ENCODE data around the gene RASGEF1B. TPM values are rescaled to one million over a fixed set of nuclear protein-coding genes. Genes with fewer than 3 reads are reported as not detected.
"Not testable (repeated sequence)": the region's sequence is repeated elsewhere in the genome, so short reads cannot be mapped to it uniquely, and the experiment has no call there.

Gene RASGEF1B
- total RNA-seq, 1 donor from 2014 or later, result 45.1 TPM

DNA sequence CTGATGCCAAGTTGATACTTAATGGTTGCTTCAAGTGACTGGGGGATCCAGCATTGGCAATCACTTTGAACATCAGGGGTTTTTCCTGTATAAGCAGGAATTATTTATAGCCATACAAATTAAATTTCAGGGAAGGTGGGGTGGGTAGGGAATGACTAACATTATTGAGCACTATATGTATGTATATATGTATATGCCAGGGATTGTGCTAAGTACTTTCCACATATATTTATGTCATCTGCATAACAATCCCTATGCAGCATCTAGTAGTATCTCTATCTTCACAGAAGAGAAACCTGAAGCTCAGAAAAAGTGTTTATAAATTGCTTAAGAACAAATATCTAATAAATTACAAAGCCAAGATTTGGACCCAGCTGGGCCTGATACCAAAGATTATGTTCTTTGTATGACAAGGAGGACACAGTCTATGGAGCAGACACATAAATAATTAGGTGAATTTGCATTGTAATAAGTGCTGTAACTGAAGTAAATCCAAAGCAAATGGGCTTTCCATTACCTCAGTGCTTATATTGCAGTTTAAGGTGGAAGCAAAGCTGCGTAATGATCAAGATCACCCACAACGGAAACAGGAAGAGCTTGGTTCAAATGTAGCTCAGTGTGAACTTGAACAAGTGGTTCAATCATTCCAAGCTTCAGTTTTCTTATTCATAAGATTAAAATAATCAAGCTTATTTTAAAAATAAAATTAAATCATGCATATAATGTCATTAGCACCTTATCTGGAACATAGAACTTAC lies 18.9 kb upstream of the RASGEF1B start:
- DNase-seq (no peak), ATAC-seq (peak; percentile 54)
- Histone ChIP-seq H3K4me1 (peaks cover 14% of the 10 kb centered on the region), H3K27me3 (no peaks in the 10 kb centered on the region), H3K36me3 (no peaks in the 10 kb centered on the region), H3K27ac (no peak overlapping the region), H3K9me3 (no peaks in the 10 kb centered on the region), H3K4me3 (no peak overlapping the region)
- intact Hi-C loops (cut with DNase I), result no loop called here
- TF ChIP-seq, protein P1, sequence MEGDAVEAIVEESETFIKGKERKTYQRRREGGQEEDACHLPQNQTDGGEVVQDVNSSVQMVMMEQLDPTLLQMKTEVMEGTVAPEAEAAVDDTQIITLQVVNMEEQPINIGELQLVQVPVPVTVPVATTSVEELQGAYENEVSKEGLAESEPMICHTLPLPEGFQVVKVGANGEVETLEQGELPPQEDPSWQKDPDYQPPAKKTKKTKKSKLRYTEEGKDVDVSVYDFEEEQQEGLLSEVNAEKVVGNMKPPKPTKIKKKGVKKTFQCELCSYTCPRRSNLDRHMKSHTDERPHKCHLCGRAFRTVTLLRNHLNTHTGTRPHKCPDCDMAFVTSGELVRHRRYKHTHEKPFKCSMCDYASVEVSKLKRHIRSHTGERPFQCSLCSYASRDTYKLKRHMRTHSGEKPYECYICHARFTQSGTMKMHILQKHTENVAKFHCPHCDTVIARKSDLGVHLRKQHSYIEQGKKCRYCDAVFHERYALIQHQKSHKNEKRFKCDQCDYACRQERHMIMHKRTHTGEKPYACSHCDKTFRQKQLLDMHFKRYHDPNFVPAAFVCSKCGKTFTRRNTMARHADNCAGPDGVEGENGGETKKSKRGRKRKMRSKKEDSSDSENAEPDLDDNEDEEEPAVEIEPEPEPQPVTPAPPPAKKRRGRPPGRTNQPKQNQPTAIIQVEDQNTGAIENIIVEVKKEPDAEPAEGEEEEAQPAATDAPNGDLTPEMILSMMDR (IDR thresholded peaks at IDR 0.05), result no peak

DNA sequence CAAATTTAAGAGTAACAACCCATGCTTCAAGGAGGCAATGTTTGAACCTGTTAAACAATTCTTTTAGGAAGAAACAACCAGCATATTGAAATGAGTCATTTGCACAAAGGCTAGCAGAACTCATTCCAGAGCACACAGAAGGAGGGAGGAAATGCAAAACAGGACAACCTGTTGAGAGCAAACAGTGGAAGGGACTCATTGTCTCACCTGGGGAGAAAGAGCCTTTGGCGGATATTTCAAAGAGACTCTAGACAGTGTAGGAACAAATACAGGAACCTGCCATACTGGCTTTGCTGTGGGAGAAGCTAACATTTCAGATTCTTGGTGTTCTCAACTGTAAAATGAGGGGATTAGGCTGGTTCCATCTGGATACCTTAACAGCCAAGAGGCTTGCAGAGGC lies 14.8 kb upstream of the RASGEF1B start:
- no peaks in the 10 kb centered on the region for H3K27me3 ChIP-seq
- ATAC-seq (peak; percentile 69), DNase-seq (no peak)
- H3K4me1 ChIP-seq, result no peaks in the 10 kb centered on the region
- H3K4me3 ChIP-seq, result no peak overlapping the region
- TF ChIP-seq, protein P1 (IDR thresholded peaks at IDR 0.05), result no peak
- H3K9me3 ChIP-seq, result no peaks in the 10 kb centered on the region
- intact Hi-C loops (cut with DNase I), result no loop called here
- no peaks in the 10 kb centered on the region for H3K36me3 ChIP-seq
- H3K27ac ChIP-seq, result peak overlapping the region; percentile 8

DNA sequence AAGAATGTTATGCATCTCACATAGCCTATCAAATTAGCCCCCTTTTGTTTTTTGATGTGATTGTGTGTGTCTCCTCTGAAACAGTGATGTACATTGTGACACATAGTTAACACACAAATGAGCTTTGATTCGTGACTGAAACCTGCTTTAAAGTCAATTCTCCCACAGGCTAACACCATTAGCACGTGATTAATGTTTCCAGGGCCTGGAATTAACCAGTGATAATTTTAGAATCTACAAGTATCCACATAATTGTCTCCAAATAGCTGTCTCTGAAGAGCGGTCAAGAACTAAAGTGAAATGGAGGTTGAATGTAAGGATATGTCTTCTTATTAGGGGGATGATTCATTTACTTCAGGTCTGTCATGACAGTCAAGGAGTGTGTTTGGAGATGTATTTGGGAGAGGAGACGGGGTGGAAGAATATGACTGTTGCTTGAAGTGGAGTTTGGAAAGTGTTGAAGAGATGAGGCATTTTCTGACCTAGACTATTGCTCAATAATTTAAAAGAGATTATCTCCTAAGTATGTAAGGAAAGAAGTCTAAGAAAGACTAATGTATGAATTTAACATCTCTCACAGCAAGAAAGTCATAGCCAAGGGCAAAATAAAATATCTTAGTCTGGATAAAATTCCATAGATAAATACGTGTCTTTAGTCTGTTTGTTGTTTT lies 13.7 kb upstream of the RASGEF1B start:
- Histone ChIP-seq H3K27me3 (no peaks in the 10 kb centered on the region), H3K27ac (peak overlapping the region; percentile 8), H3K4me3 (no peak overlapping the region), H3K36me3 (no peaks in the 10 kb centered on the region), H3K9me3 (no peaks in the 10 kb centered on the region), H3K4me1 (no peaks in the 10 kb centered on the region)
- ATAC-seq, result no peak
- TF ChIP-seq, protein P1 (IDR thresholded peaks at IDR 0.05), result no peak
- no peak for DNase-seq
- intact Hi-C loops (cut with DNase I), result no loop called here

DNA sequence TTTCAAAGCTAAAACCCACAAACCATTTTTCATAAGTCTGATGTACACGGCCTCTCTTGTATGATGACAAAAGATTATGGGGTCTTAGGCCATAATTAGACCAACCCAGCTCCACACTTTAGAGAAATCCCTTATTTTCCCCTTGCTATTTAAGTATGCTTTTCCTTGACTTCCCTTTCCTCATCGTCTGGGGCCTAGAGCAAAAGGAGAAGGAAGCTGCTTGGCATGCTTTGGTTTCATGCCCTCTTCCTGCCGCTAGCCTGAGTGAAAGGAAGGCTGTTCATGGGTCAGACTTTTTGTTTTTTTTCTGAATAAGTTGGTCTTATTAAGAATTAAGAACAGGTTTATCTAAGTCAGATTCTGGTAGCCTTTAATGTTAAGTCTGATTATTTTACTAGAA lies 10.6 kb upstream of the RASGEF1B start:
- intact Hi-C loops (cut with DNase I), result no loop called here

DNA sequence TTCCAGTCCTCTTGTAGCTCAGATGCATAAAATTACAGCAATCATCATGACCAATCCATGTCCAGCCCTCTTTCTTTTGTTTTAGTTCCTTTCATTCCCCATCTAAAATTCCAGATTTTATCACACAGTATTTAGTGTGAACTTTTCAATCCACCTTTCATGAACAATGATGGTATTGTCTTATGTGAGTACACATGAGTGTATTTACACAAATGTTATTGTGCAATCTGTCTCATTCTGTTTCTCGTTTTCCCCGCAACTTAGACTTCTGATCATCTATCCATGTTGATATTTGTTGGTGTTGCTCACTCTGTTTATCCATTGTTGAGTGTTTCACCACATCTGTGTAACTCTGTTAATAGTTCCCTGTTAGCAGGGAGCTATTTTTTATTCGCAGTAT lies 9.4 kb upstream of the RASGEF1B start:
- Histone ChIP-seq H3K4me1 (no peaks in the 10 kb centered on the region), H3K36me3 (no peaks in the 10 kb centered on the region), H3K9me3 (no peaks in the 10 kb centered on the region), H3K27me3 (no peaks in the 10 kb centered on the region), H3K4me3 (no peak overlapping the region), H3K27ac (no peak overlapping the region)
- ATAC-seq (no peak), DNase-seq (no peak)
- TF ChIP-seq, protein P1 (IDR thresholded peaks at IDR 0.05), result no peak
- intact Hi-C loops (cut with DNase I), result no loop called here

More for the DNA sequence above, 10.6 kb upstream of the RASGEF1B start:
- H3K36me3 ChIP-seq, result no peaks in the 10 kb centered on the region
- H3K27ac ChIP-seq, result peak overlapping the region; percentile 14
- no peaks in the 10 kb centered on the region for H3K27me3 ChIP-seq
- TF ChIP-seq, protein P1 (IDR thresholded peaks at IDR 0.05), result no peak
- DNase-seq, result no peak
- no peaks in the 10 kb centered on the region for H3K9me3 ChIP-seq
- peak; percentile 78 for ATAC-seq
- H3K4me3 ChIP-seq, result no peak overlapping the region
- no peaks in the 10 kb centered on the region for H3K4me1 ChIP-seq

DNA sequence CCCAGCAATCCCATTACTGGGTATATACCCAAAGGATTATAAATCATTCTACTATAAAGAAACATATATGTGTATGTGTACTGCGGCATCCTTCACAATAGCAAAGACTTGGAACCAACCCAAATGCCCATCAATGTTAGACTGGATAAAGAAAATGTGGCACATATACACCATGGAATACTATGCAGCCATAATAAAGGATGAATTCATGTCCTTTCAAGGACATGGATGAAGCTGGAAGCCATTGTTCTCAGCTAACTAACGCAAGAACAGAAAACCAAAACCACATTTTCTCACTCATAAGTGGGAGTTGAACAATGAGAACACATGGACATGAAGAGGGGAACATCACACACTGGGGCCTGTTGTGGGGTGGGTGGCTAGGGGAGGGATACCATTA lies 7.9 kb upstream of the RASGEF1B start:
- H3K9me3 ChIP-seq; H3K4me1 ChIP-seq; H3K27ac ChIP-seq; H3K27me3 ChIP-seq; intact Hi-C loops (cut with DNase I); H3K4me3 ChIP-seq; DNase-seq; ATAC-seq; H3K36me3 ChIP-seq: not testable (repeated sequence)

DNA sequence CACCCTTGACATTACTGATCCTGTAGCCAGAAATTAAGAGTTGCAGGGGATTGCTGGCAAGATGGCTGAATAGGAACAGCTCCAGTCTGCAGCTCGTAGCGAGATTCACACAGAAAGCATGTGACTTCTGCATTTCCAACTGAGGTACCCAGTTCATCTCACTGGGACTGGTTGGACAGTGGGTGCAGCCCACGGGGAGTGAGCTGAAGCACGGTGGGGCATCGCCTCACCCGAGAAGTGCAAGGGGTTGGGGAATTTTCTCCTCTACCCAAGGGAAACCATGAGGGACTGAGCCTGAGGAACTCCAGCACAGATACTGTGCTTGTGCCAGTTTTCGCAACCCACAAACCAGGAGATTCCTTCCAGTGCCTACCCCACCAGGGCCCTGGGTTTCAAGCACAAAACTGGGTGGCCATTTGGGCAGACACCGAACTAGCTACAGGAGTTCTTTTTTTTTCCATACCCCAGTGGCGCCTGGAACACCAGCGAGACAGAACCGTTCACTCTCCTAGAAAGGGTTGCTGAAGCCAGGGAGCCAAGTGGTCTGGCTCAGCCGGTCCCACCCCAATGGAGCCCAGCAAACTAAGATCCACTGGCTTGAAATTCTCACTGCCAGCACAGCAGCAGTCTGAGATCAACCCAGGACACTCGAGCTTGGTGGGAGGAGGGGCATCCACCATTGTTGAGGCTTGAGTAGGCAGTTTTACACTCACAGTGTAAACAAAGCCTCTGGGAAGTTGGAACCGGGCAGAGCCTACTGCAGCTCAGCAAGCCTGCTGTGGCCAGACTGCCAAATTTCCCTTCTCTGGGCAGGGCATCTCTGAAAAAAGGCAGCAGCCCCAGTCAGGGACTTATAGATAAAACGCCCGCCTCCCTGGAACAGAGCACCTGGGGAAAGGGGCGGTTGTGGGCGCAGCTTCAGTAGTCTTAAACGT lies 1.9 kb upstream of the RASGEF1B start:
- Histone ChIP-seq H3K4me3 (peak overlapping the region; percentile 94), H3K4me1 (peaks cover 30% of the 10 kb centered on the region), H3K27ac (peak overlapping the region; percentile 95)
- H3K27me3 ChIP-seq; H3K36me3 ChIP-seq; H3K9me3 ChIP-seq; ATAC-seq; intact Hi-C loops (cut with DNase I): not testable (repeated sequence)
- peak; percentile 75 for DNase-seq

All from upper lobe of right lung (tissue), 1 donor.